HEK293 (cell line): ENCODE measurements around the gene CYB5R2.

ENCODE experiments used
- YY1 ChIP-seq: fragments of 450-650 bp; formaldehyde crosslinking; IDR thresholded peaks from 2 replicates; pipeline ENCODE4 v1.5.1; 2018; ENCODE audit warnings: missing biosample characterization, missing genetic modification characterization
- ZEB2 ChIP-seq: fragments of 450-650 bp; formaldehyde crosslinking; IDR thresholded peaks from 2 replicates; pipeline ENCODE4 v1.5.1; 2016; ENCODE audit warnings: missing biosample characterization, missing genetic modification characterization
- ZNF23 ChIP-seq: fragments of 450-650 bp; formaldehyde crosslinking; IDR thresholded peaks from 2 replicates; pipeline ENCODE4 v1.5.1; 2016; ENCODE audit warnings: missing biosample characterization, missing genetic modification characterization, borderline replicate concordance
- ZNF274 ChIP-seq, 2 experiments: fragments of 200-500 bp in 1 of 2; fragments of 450-650 bp in 1 of 2; sonication (Bioruptor generic) in 1 of 2; formaldehyde crosslinking in 1 of 2; IDR thresholded peaks; 2 replicates each; pipeline versions ENCODE4 v1.5.1 to v1.6.1; 2014 to 2016; ENCODE audit warnings: borderline replicate concordance in 1 of 2, inconsistent platforms in 1 of 2, low read length in 1 of 2, missing biosample characterization in 1 of 2, missing genetic modification characterization in 1 of 2
- ZNF658 ChIP-seq: fragments of 450-650 bp; formaldehyde crosslinking; IDR thresholded peaks from 2 replicates; pipeline ENCODE4; 2016; ENCODE audit warnings: missing biosample characterization, missing genetic modification characterization
- TF ChIP-seq, protein P1 (sequence below): fragments of 450-650 bp; formaldehyde crosslinking; IDR thresholded peaks from 2 replicates; pipeline ENCODE4 v1.5.1; 2016; ENCODE audit warnings: missing biosample characterization, missing genetic modification characterization
- TF ChIP-seq, protein P2 (sequence below): fragments of 450-650 bp; formaldehyde crosslinking; IDR thresholded peaks from 2 replicates; pipeline ENCODE4 v1.5.1; 2016; ENCODE audit warnings: missing biosample characterization, missing genetic modification characterization

- TF ChIP-seq, protein P1, sequence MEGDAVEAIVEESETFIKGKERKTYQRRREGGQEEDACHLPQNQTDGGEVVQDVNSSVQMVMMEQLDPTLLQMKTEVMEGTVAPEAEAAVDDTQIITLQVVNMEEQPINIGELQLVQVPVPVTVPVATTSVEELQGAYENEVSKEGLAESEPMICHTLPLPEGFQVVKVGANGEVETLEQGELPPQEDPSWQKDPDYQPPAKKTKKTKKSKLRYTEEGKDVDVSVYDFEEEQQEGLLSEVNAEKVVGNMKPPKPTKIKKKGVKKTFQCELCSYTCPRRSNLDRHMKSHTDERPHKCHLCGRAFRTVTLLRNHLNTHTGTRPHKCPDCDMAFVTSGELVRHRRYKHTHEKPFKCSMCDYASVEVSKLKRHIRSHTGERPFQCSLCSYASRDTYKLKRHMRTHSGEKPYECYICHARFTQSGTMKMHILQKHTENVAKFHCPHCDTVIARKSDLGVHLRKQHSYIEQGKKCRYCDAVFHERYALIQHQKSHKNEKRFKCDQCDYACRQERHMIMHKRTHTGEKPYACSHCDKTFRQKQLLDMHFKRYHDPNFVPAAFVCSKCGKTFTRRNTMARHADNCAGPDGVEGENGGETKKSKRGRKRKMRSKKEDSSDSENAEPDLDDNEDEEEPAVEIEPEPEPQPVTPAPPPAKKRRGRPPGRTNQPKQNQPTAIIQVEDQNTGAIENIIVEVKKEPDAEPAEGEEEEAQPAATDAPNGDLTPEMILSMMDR (tag by site-specific recombination), result no peak
- no peak for TF ChIP-seq ZNF658
- no peak for TF ChIP-seq ZNF23 (tag by site-specific recombination)
- TF ChIP-seq, protein P2, sequence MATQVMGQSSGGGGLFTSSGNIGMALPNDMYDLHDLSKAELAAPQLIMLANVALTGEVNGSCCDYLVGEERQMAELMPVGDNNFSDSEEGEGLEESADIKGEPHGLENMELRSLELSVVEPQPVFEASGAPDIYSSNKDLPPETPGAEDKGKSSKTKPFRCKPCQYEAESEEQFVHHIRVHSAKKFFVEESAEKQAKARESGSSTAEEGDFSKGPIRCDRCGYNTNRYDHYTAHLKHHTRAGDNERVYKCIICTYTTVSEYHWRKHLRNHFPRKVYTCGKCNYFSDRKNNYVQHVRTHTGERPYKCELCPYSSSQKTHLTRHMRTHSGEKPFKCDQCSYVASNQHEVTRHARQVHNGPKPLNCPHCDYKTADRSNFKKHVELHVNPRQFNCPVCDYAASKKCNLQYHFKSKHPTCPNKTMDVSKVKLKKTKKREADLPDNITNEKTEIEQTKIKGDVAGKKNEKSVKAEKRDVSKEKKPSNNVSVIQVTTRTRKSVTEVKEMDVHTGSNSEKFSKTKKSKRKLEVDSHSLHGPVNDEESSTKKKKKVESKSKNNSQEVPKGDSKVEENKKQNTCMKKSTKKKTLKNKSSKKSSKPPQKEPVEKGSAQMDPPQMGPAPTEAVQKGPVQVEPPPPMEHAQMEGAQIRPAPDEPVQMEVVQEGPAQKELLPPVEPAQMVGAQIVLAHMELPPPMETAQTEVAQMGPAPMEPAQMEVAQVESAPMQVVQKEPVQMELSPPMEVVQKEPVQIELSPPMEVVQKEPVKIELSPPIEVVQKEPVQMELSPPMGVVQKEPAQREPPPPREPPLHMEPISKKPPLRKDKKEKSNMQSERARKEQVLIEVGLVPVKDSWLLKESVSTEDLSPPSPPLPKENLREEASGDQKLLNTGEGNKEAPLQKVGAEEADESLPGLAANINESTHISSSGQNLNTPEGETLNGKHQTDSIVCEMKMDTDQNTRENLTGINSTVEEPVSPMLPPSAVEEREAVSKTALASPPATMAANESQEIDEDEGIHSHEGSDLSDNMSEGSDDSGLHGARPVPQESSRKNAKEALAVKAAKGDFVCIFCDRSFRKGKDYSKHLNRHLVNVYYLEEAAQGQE (tag by site-specific recombination), result no peak
- TF ChIP-seq YY1 (tag by site-specific recombination), result no peak
- TF ChIP-seq ZNF274 (IDR thresholded peaks at IDR 0.05; ENCODE audit: low read length), result no peak
- TF ChIP-seq ZNF274 (tag by site-specific recombination; IDR thresholded peaks at IDR 0.05; ENCODE audit: borderline replicate concordance), result no peak
- no peak for TF ChIP-seq ZEB2 (tag by site-specific recombination)
These were observed 10.3 kb upstream of the CYB5R2 start for GRCh38 chr11:7683571-7683970.
